GM18951 (cell line): ENCODE data around the gene KRT20.
"Not testable (repeated sequence)": the region's sequence is repeated elsewhere in the genome, so short reads cannot be mapped to it uniquely, and the experiment has no call there.

Source experiments
- POLR2A ChIP-seq: IDR thresholded peaks from 4 replicates; pipeline ENCODE4 v1.6.1; 2011; ENCODE audit warnings: mild to moderate bottlenecking; ENCODE audit not compliant: insufficient read length, insufficient read depth; ENCODE audit errors: extremely low read depth
- in situ Hi-C: fragments of 300-500 bp; cut with MboI; formaldehyde crosslinking; loops from one replicate; pipeline ENCODE4 v1.12.0; 2022; ENCODE audit warnings: low sequenced_read_pairs, mixed read lengths, inconsistent platforms; ENCODE audit not compliant: unreplicated experiment

KRT20 gene

DNA sequence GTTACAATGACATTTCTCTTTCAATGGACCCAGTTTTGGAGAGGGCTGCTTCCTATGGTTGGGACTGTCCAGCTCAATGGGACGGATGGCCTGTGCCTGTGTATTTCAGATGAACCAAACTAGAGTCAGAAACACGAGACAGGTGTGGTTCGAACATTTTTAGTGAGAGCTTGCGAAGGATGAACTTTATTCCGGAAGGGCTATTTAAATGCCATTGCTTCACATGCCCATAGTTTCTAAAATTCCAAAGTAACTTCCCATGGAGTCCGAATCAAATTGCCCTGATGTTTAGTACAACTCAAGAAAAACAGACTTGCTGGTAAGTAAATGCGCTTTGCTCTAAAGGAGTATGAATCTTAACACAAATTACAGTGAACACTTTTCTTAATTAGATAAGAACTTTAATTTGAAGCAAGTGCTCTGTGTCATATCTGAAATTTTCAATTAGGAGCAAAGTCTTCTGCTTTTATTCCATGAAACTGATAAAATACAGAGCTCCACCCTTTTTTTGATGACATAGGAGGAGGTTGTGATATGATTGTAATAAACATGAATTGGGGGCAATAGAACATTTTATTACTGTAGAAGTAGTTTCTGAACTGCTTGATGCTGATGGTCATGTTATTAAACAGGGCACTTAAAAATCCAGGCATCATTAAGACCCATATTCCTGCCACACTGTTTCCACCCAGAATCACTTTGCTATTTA lies 1.3 kb downstream of the KRT20 start:
- in situ Hi-C loops = no loop called here
- no peak for TF ChIP-seq POLR2A

DNA sequence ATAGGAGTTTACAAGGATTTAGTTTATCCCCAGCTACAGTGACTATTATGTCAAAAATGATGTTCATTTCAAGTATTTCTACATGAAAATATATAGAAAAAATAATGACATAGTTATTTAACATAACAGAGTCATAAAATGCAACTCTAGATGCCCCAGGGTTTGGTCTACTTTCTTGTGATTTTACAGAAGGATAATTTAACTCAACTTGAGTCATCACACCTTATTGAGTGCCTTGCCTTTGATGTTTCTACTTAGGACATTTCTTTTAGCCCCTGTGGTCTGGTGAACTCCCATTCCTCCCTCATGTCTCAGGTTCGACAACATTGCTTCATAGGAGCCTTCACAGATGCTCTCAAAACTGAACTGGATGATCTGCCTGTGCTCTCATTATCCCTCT lies 2.0 kb downstream of the KRT20 start:
- in situ Hi-C loops = no loop called here
- no peak for TF ChIP-seq POLR2A

DNA sequence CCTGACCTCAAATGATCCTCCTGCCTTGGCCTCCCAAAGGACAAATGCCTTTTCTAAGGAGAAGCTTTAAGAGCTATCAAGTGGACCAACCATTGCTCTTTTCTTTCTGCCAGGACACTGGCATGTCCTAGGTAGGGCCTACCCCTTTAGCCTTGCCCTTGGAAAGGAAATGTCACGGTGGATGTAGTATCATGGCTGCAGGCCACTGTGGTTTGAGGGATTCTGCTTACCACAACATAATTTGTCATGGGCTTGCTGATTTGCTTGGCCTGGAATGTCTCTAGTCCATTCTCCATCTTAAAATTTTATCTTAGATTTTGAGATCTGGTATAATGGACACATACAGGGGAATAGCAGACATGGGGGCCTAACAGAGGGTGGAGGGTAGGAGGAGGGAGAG lies 6.0 kb downstream of the KRT20 start:
- no peak for TF ChIP-seq POLR2A
- in situ Hi-C loops = no loop called here

DNA sequence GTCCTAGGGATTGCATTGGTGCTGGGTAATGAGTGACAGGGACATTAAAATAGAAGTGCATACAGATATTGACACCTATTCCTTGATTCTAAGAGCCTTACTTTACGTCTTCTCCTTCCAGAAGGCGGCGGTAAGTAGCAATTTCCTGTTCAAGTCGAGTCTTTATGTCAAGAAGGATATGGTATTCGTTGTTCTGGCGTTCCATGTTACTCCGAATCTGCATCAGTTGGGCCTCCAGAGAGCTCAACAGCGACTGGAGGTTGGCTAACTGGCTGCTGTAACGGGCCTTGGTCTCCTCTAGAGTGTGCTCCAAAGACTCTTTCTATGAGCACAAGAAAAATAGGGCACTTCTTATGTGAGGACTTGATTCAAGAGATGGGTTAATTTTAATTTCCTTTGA lies 7.0 kb downstream of the KRT20 start:
- in situ Hi-C loops = no loop called here
- TF ChIP-seq POLR2A = no peak

DNA sequence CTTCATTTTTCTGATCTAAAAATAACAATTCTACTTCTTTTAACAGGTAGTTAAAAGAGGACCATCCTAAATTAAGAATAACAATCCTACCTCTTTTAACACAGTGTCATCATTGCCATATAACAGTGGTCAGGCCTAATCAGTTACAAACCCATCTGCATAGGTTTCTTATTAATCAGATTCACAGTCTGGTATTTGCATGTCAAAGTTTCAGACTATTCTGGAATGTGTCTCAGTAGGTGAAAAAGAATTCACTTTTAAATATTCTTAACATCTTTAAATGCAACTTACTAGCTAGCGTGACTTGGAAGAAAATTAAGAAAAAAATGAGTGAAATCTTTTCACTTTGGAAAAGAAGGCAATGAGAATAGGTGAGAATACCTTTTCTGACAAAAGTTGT lies 11.2 kb downstream of the KRT20 start:
- no peak for TF ChIP-seq POLR2A
- in situ Hi-C loops = no loop called here

DNA sequence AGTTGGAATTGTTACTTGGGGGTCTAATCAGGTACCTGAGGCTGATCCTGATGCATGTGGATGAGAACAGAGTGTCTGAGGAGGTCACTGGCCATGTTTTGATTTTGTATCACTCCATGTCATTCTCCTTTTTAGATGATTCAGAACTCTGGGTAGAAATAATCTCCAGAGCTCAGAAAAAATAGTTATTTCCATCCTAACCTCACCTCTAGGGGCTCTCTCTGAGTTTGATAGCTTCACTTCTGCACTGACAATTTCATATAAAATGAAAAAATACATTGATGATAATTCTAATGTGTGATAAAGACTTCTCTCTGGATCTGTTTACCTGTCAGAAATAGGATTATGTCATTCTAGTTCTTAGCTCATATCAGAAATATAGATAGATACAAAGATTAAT lies 11.8 kb downstream of the KRT20 start:
- no peak for TF ChIP-seq POLR2A
- in situ Hi-C loops = no loop called here

DNA sequence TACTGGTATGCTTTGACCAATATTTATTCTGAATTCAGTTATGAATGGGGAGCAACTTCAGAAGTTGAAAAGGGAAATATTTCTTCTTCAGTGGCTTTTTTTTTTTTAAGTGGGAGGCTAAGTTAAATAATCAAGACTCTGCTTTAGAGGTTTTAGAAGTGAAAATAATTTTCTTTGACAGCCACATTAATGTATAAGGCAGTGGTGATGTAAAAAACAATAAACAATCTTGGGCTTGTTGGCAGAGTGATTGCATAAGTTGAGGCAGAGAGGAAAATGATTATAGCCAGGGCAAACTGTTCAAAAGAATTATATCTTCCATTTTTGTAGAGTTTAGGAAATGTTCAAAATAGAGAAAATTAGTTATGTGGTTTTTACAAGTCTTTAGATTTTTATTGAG lies 12.6 kb downstream of the KRT20 start:
- TF ChIP-seq POLR2A = no peak
- in situ Hi-C loops = no loop called here

DNA sequence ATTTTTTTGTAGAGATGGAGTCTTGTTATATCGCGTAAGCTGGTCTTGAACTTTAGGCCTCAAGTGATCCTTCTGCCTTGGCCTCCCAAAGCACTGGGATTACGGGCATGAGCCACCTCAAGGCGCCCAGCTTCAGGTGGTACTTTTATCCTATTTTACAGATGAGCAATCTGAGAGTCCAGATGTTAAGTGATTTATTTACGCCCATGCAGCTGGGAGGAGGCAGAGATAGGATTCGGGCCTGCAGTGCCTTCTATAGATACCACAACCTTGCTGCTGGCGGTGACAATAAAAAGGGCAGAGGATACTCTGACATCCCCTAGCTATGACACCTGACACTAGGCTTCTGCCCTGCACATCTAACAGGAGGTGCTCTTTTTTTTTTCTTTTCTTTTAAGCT lies 13.7 kb downstream of the KRT20 start:
- TF ChIP-seq POLR2A = no peak
- in situ Hi-C loops = no loop called here

DNA sequence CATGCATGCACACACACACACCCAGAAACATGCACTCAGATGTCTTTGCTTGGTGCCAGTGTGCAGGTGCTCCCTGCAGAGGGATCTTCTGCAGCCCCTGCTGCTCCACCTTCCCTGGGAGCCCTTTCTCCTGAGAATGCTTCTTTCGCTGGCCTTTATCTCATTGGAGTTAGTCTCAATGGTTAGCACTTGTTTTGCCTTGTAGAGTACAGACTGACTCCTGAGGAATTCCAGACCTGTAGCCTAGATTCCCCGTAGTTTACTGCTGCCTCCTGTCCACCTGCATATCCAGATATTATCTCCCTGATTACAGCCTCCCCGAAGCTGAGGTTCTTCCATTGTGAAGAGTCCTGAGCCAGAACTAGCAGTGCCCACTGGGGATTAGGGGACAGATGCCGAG lies 14.9 kb downstream of the KRT20 start:
- TF ChIP-seq POLR2A = no peak
- in situ Hi-C loops = no loop called here

DNA sequence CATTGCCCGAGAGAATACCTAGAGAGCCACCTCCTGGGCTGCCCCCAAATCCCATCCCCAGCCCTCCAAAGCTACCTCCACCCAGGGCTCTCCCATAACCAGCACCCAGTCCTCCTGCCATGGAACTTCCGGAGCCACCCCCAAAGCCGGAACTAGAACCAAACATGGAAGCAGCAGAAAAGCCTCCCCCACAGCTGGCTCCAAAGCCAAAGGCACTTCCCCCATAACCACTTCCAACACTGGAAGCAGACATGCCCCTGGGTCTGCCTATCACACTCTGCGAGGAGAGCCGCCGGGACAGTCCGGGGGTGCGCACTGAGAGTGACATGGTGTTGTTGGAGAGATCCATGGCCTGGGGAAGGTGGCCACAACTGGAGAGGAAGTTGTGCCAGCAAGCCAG lies 18.2 kb downstream of the KRT20 start, which contains the start of gene KRT12:
KRT12 (minus strand) TSS at position 386 of the 400 bp plus-strand sequence; CDS start at position 349, 37 bp downstream.
- in situ Hi-C loops = no loop called here
- TF ChIP-seq POLR2A = no peak

DNA sequence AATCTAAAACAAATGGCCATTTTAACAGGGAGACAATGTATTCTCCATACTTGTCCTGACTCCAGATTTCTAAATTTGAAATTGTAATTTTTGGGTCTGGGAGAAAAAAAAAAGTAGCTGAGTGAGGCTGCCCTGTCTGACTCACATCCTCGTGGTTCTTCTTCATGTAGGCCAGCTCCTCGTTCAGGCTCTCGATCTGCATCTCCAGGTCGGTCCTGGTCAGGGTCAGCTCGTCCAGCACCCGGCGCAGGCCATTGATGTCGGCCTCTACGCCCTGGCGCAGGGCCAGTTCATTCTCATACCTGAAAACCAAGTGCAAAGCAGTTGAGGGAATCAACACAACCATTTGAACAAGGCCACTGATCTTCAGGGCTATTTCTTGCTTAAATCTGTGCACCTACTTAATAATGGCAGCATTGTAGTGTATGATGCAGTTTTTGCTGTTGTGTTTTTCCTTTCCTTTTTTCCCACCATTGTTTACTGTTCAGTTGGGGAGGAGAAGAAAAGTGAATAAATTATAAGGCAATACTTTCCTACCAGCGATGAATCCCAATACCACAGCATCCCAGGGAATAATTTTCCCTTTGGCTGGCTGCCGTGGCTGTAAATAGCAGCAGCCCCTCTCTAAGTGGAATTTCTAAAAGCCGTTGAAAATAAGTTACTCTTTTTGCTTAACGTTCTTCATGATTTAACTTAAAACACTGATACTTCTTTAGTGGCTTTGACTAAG lies 20.2 kb downstream of the KRT20 start:
- TF ChIP-seq POLR2A = no peak
- in situ Hi-C loops = no loop called here

DNA sequence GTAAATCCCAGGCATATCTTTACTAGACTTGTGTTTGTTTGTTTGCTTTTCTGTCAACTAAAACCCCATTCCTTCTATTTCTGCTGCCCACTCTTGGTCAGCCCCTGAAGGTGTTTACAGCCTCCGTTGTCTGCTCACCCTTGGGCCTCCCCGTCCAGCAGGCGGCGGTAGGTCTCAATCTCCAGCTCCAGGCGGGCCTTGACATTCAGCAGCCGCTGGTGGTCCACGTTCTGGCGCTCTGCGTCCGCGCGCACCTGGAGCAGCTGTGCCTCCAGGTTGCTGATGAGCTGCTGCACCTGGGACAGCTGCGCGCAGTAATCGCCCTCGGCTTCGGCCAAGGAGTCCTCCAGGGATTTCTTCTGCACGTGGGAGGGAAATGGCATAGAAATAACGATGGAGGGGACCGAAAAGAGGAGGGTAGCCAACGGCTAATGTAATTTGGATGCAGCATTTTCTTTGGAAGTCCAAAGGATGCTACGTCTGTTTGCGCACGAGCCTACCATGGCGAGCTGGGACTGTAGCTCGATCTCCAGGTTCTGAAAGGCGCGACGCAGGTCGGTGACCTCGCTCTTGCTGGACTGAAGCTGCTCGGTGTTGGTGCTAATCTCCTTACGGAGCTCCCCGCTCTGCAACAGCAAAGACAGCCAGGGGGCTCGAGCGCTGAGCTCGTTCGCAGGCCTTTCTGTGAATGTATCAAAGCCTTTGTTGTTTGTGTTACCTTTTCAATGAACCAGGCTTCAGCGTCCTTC lies 21.9 kb downstream of the KRT20 start:
- TF ChIP-seq POLR2A = no peak
- in situ Hi-C loops = no loop called here

DNA sequence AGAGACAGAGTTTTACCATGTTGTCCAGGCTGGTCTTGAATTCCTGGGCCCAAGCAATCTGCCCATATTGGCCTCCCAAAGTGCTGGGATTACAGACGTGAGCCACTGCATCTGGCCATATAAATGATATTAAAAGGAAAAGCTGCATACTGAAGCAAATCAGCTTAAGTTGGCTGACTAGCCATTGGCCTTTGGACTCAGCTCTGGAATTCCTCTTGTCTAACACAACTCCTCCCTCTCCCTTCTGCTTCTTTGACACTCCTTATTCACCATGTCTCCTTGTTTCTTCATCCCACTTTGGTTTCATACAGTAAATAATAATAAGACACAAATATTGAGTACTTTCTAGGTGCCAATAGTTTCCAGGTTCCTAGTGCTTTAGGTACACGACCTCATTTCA lies 25.5 kb downstream of the KRT20 start:
- in situ Hi-C loops = no loop called here
- TF ChIP-seq POLR2A = no peak

DNA sequence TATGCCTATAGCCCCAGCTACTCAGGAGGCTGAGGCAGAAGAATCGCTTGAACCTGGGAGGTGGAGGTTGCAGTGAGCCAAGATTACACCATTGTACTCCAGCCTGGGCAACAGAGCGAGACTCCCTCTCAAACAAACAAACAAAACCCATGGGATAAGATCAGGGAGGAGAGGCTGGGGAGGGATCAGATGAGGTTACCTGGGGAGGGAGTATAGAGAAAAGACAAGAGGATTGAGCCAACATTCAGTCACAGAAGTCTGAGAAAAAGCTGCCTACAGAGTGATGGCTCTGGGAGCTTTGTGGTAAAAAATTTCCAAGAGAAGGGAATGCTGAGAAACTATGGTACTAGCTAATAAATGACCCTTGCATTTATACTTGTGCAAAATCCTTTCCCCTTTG lies 26.4 kb downstream of the KRT20 start:
- in situ Hi-C loops = not testable (repeated sequence)

DNA sequence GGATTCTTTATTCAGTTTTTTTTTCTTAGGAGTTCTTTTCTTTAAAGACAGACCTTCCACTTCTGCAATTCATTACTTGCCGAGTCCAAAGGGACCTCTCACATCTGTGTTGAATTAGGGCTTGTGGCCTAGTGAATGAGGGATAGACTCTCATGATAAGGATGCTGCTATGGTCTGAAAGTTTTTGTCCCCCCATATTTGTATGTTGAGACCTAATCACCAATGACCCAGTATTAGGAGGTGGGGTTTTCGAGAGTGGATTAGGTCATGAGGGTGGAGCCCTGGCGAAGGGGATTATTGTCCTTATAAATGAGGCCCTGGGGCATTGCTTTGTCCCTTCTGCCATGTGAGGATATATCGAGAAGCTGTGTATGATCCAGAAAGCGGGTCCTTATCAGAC lies 27.5 kb downstream of the KRT20 start:
- in situ Hi-C loops = no loop called here
- no peak for TF ChIP-seq POLR2A
